Measurements from ENCODE around the gene ZDHHC7. TPM values are rescaled to one million over a fixed set of nuclear protein-coding genes. Genes with fewer than 3 reads are reported as not detected.
A peak's percentile ranks its signal among the peaks of the same experiment; 100 is the strongest.
"Not testable (repeated sequence)": the region's sequence is repeated elsewhere in the genome, so short reads cannot be mapped to it uniquely, and the experiment has no call there.

Gene ZDHHC7
- total and polyA plus RNA-seq, 9 of the 15 experiments (the other 6 are each of a cell fraction or from before 2014, with no cell fraction given), result 1.7 to 49.7 (median 37.4) TPM

DNA sequence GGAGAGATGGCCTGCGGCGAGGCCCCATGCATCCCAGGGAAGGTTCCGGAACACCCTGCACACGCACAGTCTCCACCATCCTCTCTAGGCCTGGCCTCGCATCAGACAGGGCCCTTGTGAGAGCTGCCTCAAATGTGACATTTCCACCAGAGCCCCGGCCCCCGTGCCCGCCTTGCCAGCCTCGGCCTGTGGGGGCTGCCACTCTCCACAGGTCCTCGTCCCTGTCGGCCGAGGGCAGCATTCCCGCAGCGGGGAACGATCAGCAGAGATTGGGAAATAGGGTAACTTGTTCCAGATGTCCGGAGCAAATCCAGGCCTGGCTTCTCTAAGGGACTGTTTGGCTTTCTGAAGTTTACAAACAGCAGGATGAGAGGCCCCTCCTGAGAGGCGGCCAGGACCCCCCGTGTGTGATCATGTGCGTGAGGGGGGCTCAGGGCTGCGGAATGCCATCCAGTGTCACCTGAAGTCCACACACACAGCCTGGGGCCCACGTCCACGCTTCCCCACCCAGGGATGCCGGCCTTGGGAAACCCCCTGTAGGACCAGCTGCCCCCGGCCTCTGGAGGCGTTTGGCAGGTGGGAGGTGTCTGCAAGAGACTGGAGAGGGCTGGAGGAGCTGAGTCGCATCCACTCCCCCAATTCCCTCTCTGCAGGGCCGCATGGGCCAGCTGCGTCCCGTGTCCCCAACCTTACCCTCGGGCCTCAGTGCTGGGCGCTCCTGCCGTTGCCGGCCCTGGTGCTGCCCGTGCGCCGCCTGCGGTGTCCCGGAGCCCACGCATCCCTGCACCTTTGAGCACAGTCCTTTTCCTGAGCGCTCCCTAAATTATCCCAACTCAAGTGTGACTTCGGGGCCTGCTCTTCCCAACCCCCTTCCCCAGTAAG is 70.4 kb downstream of the ZDHHC7 start:
- DNase-seq (ENCODE audit: extremely low read depth in 1 of 4, low spot score in 3 of 4), result no peak
- Histone ChIP-seq H3K4me3 (no peak overlapping the region), H3K27me3 (ENCODE audit: control insufficient read depth in 2 of 2, insufficient read depth in 2 of 2, low read length in 2 of 2) (peaks cover 33 to 38% of the 10 kb centered on the region in 2 experiments), H3K9ac (ENCODE audit: insufficient read depth in 1 of 2, low read depth in 2 of 2, low read length in 2 of 2) (no peak overlapping the region), H3K9me3 (replicated peaks; ENCODE audit: control insufficient read depth, insufficient read depth, low read depth, low read length) (0 out of 2 replicates have a peak, but pooled peaks cover 2% of the 10 kb centered on the region), H3K36me3 (ENCODE audit: control insufficient read depth, insufficient read depth, low read length) (no peaks in the 10 kb centered on the region), H3K27ac (ENCODE audit: extremely low read depth, low read depth, low read length) (no peak overlapping the region), H3K4me1 (replicated peaks in 1 of 2; ENCODE audit: control insufficient read depth in 2 of 2, insufficient read depth in 2 of 2, low read length in 2 of 2) (peaks cover 0 to 10% of the 10 kb centered on the region in 2 experiments; a peak in 2 of 5 replicates), H3K79me2 (ENCODE audit: control insufficient read depth, insufficient read depth, low read length) (no peaks in the 10 kb centered on the region), H4K20me1 (replicated peaks; ENCODE audit: control insufficient read depth, insufficient read depth, low read length) (no peaks in the 10 kb centered on the region), H3K9me1 (ENCODE audit: control insufficient read depth, insufficient read depth, low read length) (no peaks in the 10 kb centered on the region), H2AFZ (ENCODE audit: low read depth, low read length) (no peak overlapping the region), H3K4me2 (ENCODE audit: insufficient read depth, low read length) (no peak overlapping the region)
- ChIA-PET POLR2A (interaction anchor here (0.6 to 1.4 kb wide), 4 partner anchors 7 to 103 kb away, joined by 3 to 6 read pairs (median 3); no protein-coding TSS in a partner anchor), CTCF (ENCODE audit: low intra/inter-chr PET ratio) (no interaction called here)
- in situ Hi-C loops (cut with MboI) (no loop called here), intact Hi-C loops (cut with micrococcal nuclease) (no loop called here)
- FAIRE-seq, result no peak
- no TSS peak for BruUV-seq (replicated peaks)
- peak; percentile 17 for ATAC-seq
- 34% methylated on average over 37 of the region's 41 CpGs for WGBS (ENCODE audit: insufficient coverage, low coverage, missing lambda C conversion rate)
- no peak for TF ChIP-seq CBFA2T3 (IDR thresholded peaks at IDR 0.05)
- TF ChIP-seq KLF6 (CRISPR knock-in tag; IDR thresholded peaks at IDR 0.05; ENCODE audit: borderline replicate concordance), result no peak
- no peak for TF ChIP-seq HNRNPLL (IDR thresholded peaks at IDR 0.05; ENCODE audit: low read depth, low read length, poor library complexity, severe bottlenecking)
- TF ChIP-seq SRSF3 (IDR thresholded peaks at IDR 0.05; ENCODE audit: insufficient read depth, low read length), result no peak
- TF ChIP-seq RFX7 (CRISPR knock-in tag; IDR thresholded peaks at IDR 0.05), result no peak
- no peak for TF ChIP-seq REST (IDR thresholded peaks at IDR 0.05; ENCODE audit: borderline replicate concordance)
- no peak for TF ChIP-seq REST (CRISPR knock-in tag; IDR thresholded peaks at IDR 0.05; ENCODE audit: low read depth)

DNA sequence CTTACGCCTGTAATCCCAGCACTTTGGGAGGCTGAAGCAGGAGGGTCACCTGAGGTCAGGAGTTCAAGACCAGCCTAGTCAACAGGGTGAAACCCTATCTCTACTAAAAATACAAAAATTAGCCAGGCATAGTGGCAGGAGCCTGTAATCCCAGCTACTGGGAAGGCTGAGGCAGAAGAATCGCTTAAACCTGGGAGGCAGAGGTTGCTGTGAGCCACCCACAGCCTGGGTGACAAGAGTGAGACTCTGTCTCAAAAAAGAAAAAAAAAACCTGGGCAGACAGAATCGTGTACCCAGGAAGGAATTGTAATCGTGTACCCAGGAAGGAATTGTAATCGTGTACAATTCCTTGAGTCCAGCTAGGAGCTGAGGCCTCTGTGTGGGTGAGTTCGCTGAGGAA is 72.7 kb downstream of the ZDHHC7 start:
- H3K79me2 ChIP-seq (ENCODE audit: control insufficient read depth, insufficient read depth, low read length); DNase-seq (ENCODE audit: extremely low read depth in 1 of 4, low spot score in 3 of 4); FAIRE-seq; H3K9me1 ChIP-seq (ENCODE audit: control insufficient read depth, insufficient read depth, low read length); H3K9me3 ChIP-seq (replicated peaks; ENCODE audit: control insufficient read depth, insufficient read depth, low read depth, low read length); H3K36me3 ChIP-seq (ENCODE audit: control insufficient read depth, insufficient read depth, low read length); BruUV-seq (replicated peaks); H4K20me1 ChIP-seq (replicated peaks; ENCODE audit: control insufficient read depth, insufficient read depth, low read length); CTCF ChIA-PET (ENCODE audit: low intra/inter-chr PET ratio); H3K9ac ChIP-seq (ENCODE audit: insufficient read depth in 1 of 2, low read depth in 2 of 2, low read length in 2 of 2); intact Hi-C loops (cut with micrococcal nuclease); ATAC-seq; H2AFZ ChIP-seq (ENCODE audit: low read depth, low read length); H3K27ac ChIP-seq (ENCODE audit: extremely low read depth, low read depth, low read length); H3K4me2 ChIP-seq (ENCODE audit: insufficient read depth, low read length); H3K4me3 ChIP-seq; in situ Hi-C loops (cut with MboI): not testable (repeated sequence)
- H3K4me1 ChIP-seq (replicated peaks in 1 of 2; ENCODE audit: control insufficient read depth in 2 of 2, insufficient read depth in 2 of 2, low read length in 2 of 2), result peaks cover 0 to 18% of the 10 kb centered on the region in 2 experiments; a peak in 2 of 5 replicates
- WGBS (ENCODE audit: insufficient coverage, low coverage, missing lambda C conversion rate), result 6% methylated on average over 6 of the region's 6 CpGs
- peaks cover 39 to 49% of the 10 kb centered on the region in 2 experiments for H3K27me3 ChIP-seq (ENCODE audit: control insufficient read depth in 2 of 2, insufficient read depth in 2 of 2, low read length in 2 of 2)
- POLR2A ChIA-PET, result interaction anchor here (0.6 kb wide), 1 partner anchor 298 kb away, joined by 3 read pairs; no protein-coding TSS in a partner anchor

Measured in K562 (cell line).